GM12801 (cell line): ENCODE measurements around the gene CREBBP.

ENCODE experiments used
- CTCF ChIP-seq: IDR thresholded peaks from one replicate; pipeline ENCODE4 v1.5.1; 2011; ENCODE audit warnings: control low read depth; ENCODE audit not compliant: insufficient read length; ENCODE audit errors: extremely low read depth

CREBBP gene

GRCh38 chr16:3824121-3824795 is 56.3 kb downstream of the CREBBP start:
- TF ChIP-seq CTCF = no peak

- no peak for TF ChIP-seq CTCF
These were observed 57.1 kb downstream of the CREBBP start for GRCh38 chr16:3823427-3823826.

- no peak for TF ChIP-seq CTCF
These were observed 58.0 kb downstream of the CREBBP start for GRCh38 chr16:3822366-3823045.

GRCh38 chr16:3821184-3821583 is 59.3 kb downstream of the CREBBP start:
- no peak for TF ChIP-seq CTCF

- TF ChIP-seq CTCF = no peak
These were observed 60.5 kb downstream of the CREBBP start for GRCh38 chr16:3819746-3820724.

GRCh38 chr16:3819175-3819527 is 61.4 kb downstream of the CREBBP start:
- TF ChIP-seq CTCF = no peak

- TF ChIP-seq CTCF = no peak
These were observed 64.2 kb downstream of the CREBBP start for GRCh38 chr16:3816326-3816725.
